ENCODE results near the gene PRKN.

GRCh38 chr6:162119341-162119740, 608.2 kb downstream of the PRKN start:
- TF ChIP-seq, protein P1, sequence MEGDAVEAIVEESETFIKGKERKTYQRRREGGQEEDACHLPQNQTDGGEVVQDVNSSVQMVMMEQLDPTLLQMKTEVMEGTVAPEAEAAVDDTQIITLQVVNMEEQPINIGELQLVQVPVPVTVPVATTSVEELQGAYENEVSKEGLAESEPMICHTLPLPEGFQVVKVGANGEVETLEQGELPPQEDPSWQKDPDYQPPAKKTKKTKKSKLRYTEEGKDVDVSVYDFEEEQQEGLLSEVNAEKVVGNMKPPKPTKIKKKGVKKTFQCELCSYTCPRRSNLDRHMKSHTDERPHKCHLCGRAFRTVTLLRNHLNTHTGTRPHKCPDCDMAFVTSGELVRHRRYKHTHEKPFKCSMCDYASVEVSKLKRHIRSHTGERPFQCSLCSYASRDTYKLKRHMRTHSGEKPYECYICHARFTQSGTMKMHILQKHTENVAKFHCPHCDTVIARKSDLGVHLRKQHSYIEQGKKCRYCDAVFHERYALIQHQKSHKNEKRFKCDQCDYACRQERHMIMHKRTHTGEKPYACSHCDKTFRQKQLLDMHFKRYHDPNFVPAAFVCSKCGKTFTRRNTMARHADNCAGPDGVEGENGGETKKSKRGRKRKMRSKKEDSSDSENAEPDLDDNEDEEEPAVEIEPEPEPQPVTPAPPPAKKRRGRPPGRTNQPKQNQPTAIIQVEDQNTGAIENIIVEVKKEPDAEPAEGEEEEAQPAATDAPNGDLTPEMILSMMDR (conservative IDR thresholded peaks at IDR 0.05; ENCODE audit: low read depth in 2 of 2): no peak
- no peak for TF ChIP-seq EZH2phosphoT487 (IDR thresholded peaks at IDR 0.05; ENCODE audit: unreplicated experiment)
- TF ChIP-seq POLR2AphosphoS5 (IDR thresholded peaks at IDR 0.05; ENCODE audit: low read depth): no peak
- no peak for TF ChIP-seq ZNF462 (CRISPR knock-in tag; IDR thresholded peaks at IDR 0.05)
- TF ChIP-seq EZH2 (IDR thresholded peaks at IDR 0.05; ENCODE audit: low read depth, unreplicated experiment): no peak

Data from GM23338 (cell line).